Measurements from ENCODE around the gene VSNL1. TPM values are rescaled to one million over a fixed set of nuclear protein-coding genes. Genes with fewer than 3 reads are reported as not detected.

The VSNL1 gene
- total and polyA plus RNA-seq, 10 of the 15 experiments (the other 5 are each of a cell fraction or from before 2014, with no cell fraction given), result 0.04 to 0.30 (median 0.12) TPM; not detected in 4

DNA sequence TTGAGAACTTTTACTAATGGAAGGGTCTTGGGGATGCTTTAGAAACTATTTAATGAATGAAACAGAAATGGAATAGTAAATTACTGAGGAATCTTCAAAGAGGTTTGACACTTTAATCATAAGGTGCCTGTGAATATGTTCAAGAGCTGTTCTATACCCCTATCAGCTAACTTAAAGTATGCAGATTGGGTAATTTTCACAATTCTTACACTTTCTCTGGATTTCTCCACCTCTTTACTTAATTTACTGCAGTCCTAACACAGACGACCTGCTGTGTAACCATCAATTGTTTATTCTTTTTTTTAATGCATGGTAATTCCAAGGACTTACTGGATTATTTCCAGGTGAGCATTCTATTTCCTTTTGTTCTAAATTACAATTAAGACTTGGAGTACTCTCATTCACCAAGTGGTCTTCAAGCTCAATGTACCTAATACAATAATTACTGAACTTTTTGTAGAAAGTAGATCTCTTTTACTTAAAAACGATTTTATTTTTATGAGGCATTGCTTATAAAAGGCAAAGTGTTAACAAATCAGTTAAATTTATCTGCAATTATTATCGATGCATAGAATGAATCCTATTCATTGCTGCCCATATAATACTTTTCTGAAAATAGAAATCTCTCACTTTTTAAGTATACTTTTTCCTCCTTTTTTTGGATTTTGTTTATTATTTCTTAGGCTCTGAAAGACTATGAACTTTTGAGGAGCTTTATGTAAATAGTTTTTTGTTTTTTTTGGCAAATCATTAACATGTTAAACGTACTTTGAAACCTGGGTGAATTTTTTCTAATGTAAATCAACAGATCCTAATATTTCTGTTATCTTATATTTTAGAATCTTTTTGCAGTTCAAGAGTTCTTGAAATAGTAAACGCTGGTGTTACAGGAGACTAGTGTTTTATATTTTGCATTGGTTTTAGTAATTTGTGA is 5.5 kb downstream of the VSNL1 start:
- no peaks in the 10 kb centered on the region for H3K4me1 ChIP-seq (ENCODE audit: control insufficient read depth, insufficient read depth, low read length)
- 0% methylated on average over 5 of the region's 5 CpGs for WGBS (ENCODE audit: insufficient coverage, insufficient replicate concordance, low lambda C conversion rate, missing lambda C conversion rate)
- ChIA-PET CTCF (no interaction called here), SMC1A (ENCODE audit: uncharacterized antibody, unreplicated experiment) (interaction anchor here (1.4 kb wide), 1 partner anchor 125 kb away, joined by 5 read pairs; no protein-coding TSS in a partner anchor), RAD21 (ENCODE audit: unreplicated experiment) (no interaction called here), POLR2A (no interaction called here)
- BruUV-seq (replicated peaks), result no TSS peak
- H4K20me1 ChIP-seq (ENCODE audit: control insufficient read depth, insufficient read depth), result no peaks in the 10 kb centered on the region
- no peak overlapping the region for H2AFZ ChIP-seq (ENCODE audit: control insufficient read depth, low read depth, low read length)
- DNase-seq (ENCODE audit: low read depth, low spot score), result no peak
- intact Hi-C loops (cut with micrococcal nuclease; ENCODE audit: unreplicated experiment) (loop anchor here (2.0 kb wide), 1 partner anchor 45 kb away; no protein-coding TSS in a partner anchor), in situ Hi-C loops (cut with MboI) (no loop called here)
- H3K36me3 ChIP-seq (ENCODE audit: control insufficient read depth in 2 of 2, insufficient read depth in 2 of 2, low read length in 1 of 2), result no peaks in the 10 kb centered on the region
- no peak for TF ChIP-seq NFIC (IDR thresholded peaks at IDR 0.05; ENCODE audit: low read depth, low read length)
- no peak overlapping the region for H3K27ac ChIP-seq (ENCODE audit: control insufficient read depth, insufficient read depth)
- no peak overlapping the region for H3K4me2 ChIP-seq (ENCODE audit: control insufficient read depth, insufficient read depth)
- no peak for FAIRE-seq
- H3K79me2 ChIP-seq (ENCODE audit: control insufficient read depth, insufficient read depth, low read length), result no peaks in the 10 kb centered on the region
- H3K4me3 ChIP-seq, result no peak overlapping the region
- H3K27me3 ChIP-seq (replicated peaks in 1 of 2; ENCODE audit: control insufficient read depth in 2 of 2, insufficient read depth in 2 of 2, low read length in 1 of 2), result peaks cover 0 to 4% of the 10 kb centered on the region in 2 experiments; a peak in 3 of 4 replicates
- H3K9ac ChIP-seq (ENCODE audit: control insufficient read depth, insufficient read depth, low read length), result no peak overlapping the region
- ATAC-seq, result no peak
- H3K9me3 ChIP-seq (replicated peaks; ENCODE audit: control insufficient read depth, insufficient read depth, low read length), result no peaks in the 10 kb centered on the region

DNA sequence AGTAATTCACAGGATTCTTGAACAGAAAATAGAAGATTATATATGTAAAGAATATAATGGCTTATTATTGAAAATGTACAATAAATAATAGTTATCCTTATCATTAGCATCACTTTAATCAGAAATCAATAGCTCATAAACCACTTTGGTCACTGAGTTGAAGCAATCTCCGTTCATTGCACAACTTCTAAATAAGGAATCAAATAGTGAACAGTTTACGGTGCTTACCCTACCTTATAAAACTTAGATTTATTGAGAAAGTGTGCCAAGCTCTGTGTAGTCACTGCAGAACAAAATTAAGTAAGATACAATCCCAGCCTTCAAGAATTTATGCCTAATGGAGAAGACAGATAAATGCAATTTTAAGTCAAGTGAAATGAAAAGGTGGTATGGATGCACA is 6.7 kb downstream of the VSNL1 start:
- H2AFZ ChIP-seq (ENCODE audit: control insufficient read depth, low read depth, low read length), result no peak overlapping the region
- FAIRE-seq (no peak), DNase-seq (ENCODE audit: low read depth, low spot score) (no peak), ATAC-seq (no peak)
- ChIA-PET RAD21 (ENCODE audit: unreplicated experiment) (no interaction called here), CTCF (interaction anchor here (0.6 kb wide), 1 partner anchor 74 kb away, joined by 3 read pairs; no protein-coding TSS in a partner anchor), SMC1A (ENCODE audit: uncharacterized antibody, unreplicated experiment) (interaction anchor here (1.1 kb wide), 1 partner anchor 61 kb away, joined by 3 read pairs; no protein-coding TSS in a partner anchor), POLR2A (no interaction called here)
- peaks cover 0 to 4% of the 10 kb centered on the region in 2 experiments; a peak in 3 of 4 replicates for H3K27me3 ChIP-seq (replicated peaks in 1 of 2; ENCODE audit: control insufficient read depth in 2 of 2, insufficient read depth in 2 of 2, low read length in 1 of 2)
- no TSS peak for BruUV-seq (replicated peaks)
- no peaks in the 10 kb centered on the region for H3K79me2 ChIP-seq (ENCODE audit: control insufficient read depth, insufficient read depth, low read length)
- no peaks in the 10 kb centered on the region for H4K20me1 ChIP-seq (ENCODE audit: control insufficient read depth, insufficient read depth)
- 52% methylated on average over 2 of the region's 2 CpGs for WGBS (ENCODE audit: insufficient coverage, insufficient replicate concordance, low lambda C conversion rate, missing lambda C conversion rate)
- intact Hi-C loops (cut with micrococcal nuclease; ENCODE audit: unreplicated experiment), result loop anchor here (2.0 kb wide), 1 partner anchor 46 kb away; no protein-coding TSS in a partner anchor
- no peaks in the 10 kb centered on the region for H3K36me3 ChIP-seq (ENCODE audit: control insufficient read depth in 2 of 2, insufficient read depth in 2 of 2, low read length in 1 of 2)
- no peak overlapping the region for H3K4me3 ChIP-seq
- no peak overlapping the region for H3K9ac ChIP-seq (ENCODE audit: control insufficient read depth, insufficient read depth, low read length)
- no peaks in the 10 kb centered on the region for H3K9me3 ChIP-seq (replicated peaks; ENCODE audit: control insufficient read depth, insufficient read depth, low read length)
- H3K4me1 ChIP-seq (ENCODE audit: control insufficient read depth, insufficient read depth, low read length), result no peaks in the 10 kb centered on the region
- H3K27ac ChIP-seq (ENCODE audit: control insufficient read depth, insufficient read depth), result no peak overlapping the region
- in situ Hi-C loops (cut with MboI), result no loop called here
- H3K4me2 ChIP-seq (ENCODE audit: control insufficient read depth, insufficient read depth), result no peak overlapping the region
- TF ChIP-seq ZSCAN29 (IDR thresholded peaks at IDR 0.05), result no peak
- TF ChIP-seq CEBPB (IDR thresholded peaks at IDR 0.05; ENCODE audit: borderline replicate concordance in 1 of 2, low read depth in 2 of 2, low read length in 2 of 2), result no peak
- no peak for TF ChIP-seq IKZF1 (conservative IDR thresholded peaks at IDR 0.05)
- no peak for TF ChIP-seq TCF3 (IDR thresholded peaks at IDR 0.05; ENCODE audit: borderline replicate concordance, insufficient read depth, low read depth, low read length)
- no peak for TF ChIP-seq TAF1 (IDR thresholded peaks at IDR 0.05; ENCODE audit: borderline replicate concordance, low read depth, low read length)
- TF ChIP-seq, protein P1, sequence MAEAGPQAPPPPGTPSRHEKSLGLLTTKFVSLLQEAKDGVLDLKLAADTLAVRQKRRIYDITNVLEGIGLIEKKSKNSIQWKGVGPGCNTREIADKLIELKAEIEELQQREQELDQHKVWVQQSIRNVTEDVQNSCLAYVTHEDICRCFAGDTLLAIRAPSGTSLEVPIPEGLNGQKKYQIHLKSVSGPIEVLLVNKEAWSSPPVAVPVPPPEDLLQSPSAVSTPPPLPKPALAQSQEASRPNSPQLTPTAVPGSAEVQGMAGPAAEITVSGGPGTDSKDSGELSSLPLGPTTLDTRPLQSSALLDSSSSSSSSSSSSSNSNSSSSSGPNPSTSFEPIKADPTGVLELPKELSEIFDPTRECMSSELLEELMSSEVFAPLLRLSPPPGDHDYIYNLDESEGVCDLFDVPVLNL (IDR thresholded peaks at IDR 0.05; ENCODE audit: low read depth, low read length), result no peak
- TF ChIP-seq SUZ12 (IDR thresholded peaks at IDR 0.05; ENCODE audit: unreplicated experiment), result no peak
- TF ChIP-seq, protein P2, sequence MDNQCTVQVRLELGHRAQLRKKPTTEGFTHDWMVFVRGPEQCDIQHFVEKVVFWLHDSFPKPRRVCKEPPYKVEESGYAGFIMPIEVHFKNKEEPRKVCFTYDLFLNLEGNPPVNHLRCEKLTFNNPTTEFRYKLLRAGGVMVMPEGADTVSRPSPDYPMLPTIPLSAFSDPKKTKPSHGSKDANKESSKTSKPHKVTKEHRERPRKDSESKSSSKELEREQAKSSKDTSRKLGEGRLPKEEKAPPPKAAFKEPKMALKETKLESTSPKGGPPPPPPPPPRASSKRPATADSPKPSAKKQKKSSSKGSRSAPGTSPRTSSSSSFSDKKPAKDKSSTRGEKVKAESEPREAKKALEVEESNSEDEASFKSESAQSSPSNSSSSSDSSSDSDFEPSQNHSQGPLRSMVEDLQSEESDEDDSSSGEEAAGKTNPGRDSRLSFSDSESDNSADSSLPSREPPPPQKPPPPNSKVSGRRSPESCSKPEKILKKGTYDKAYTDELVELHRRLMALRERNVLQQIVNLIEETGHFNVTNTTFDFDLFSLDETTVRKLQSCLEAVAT (IDR thresholded peaks at IDR 0.05), result no peak
- no peak for TF ChIP-seq SMAD5 (IDR thresholded peaks at IDR 0.05; ENCODE audit: low read depth)
- TF ChIP-seq, protein P3, sequence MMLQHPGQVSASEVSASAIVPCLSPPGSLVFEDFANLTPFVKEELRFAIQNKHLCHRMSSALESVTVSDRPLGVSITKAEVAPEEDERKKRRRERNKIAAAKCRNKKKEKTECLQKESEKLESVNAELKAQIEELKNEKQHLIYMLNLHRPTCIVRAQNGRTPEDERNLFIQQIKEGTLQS (IDR thresholded peaks at IDR 0.05; ENCODE audit: borderline replicate concordance, extremely low read depth, low read depth, low read length), result no peak
- TF ChIP-seq ZNF207 (IDR thresholded peaks at IDR 0.05; ENCODE audit: borderline replicate concordance), result no peak
- no peak for TF ChIP-seq CHD1 (IDR thresholded peaks at IDR 0.05; ENCODE audit: low read depth, low read length)
- TF ChIP-seq YBX1 (IDR thresholded peaks at IDR 0.05), result no peak

Data from GM12878 (cell line).